Retinal pigment epithelial cell (primary cell): ENCODE data around the gene DLGAP1.
A peak's percentile ranks its signal among the peaks of the same experiment; 100 is the strongest.

Source experiments
- DNase-seq: peaks from one replicate; pipeline ENCODE4 v3.0.0-alpha.2; 2010; ENCODE audit warnings: low read depth
- H3K4me3 ChIP-seq: 2 replicates; pipeline ENCODE4 v1.5.1; 2011; ENCODE audit warnings: mild to moderate bottlenecking, low read length, control low read depth, moderate library complexity
- TF ChIP-seq, protein P1 (sequence below): conservative IDR thresholded peaks from 2 replicates; pipeline ENCODE4 v1.5.1; 2011; ENCODE audit warnings: low read depth, low read length, control low read depth, inconsistent platforms

The DLGAP1 gene

DNA sequence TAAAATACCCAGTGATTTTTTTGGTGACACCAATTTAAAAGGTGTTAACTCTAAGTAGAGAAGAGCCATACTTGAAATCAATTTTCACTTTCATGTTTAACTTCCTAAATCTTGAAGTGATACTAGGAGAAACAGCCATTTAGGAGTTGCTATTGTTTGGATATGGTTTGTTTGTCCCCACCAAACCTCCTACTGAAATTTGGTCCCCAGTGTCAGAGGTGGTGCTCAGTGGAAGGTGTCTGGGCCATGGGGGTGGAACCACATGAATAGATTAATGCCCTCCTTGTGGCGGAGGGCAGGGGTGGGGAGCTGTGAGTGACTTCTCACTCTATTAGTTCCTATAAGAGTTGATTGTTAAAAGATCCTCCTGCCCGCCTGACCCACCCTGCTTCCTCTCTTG lies 377.9 kb downstream of the DLGAP1 start:
- no peak for DNase-seq
- TF ChIP-seq, protein P1, sequence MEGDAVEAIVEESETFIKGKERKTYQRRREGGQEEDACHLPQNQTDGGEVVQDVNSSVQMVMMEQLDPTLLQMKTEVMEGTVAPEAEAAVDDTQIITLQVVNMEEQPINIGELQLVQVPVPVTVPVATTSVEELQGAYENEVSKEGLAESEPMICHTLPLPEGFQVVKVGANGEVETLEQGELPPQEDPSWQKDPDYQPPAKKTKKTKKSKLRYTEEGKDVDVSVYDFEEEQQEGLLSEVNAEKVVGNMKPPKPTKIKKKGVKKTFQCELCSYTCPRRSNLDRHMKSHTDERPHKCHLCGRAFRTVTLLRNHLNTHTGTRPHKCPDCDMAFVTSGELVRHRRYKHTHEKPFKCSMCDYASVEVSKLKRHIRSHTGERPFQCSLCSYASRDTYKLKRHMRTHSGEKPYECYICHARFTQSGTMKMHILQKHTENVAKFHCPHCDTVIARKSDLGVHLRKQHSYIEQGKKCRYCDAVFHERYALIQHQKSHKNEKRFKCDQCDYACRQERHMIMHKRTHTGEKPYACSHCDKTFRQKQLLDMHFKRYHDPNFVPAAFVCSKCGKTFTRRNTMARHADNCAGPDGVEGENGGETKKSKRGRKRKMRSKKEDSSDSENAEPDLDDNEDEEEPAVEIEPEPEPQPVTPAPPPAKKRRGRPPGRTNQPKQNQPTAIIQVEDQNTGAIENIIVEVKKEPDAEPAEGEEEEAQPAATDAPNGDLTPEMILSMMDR, result no peak
- no peak overlapping the region for H3K4me3 ChIP-seq

DNA sequence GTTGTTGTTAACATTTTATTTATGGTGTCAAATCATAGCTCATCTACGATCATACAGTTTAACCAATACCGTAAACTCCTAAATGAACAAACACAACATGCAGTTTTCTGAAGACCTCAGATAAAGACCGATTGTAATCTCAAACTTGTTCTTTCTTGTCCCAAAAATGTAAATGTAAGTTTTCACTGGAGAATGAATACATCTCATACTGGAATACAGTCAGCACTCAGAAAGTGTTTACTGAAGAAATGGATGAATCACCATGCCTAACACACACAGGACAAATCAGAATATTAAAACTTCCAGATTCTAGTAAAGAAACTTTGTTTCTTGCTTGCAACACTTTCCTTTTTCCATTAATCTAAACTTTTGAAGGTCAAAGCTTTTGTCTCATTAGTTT lies 380.5 kb downstream of the DLGAP1 start:
- no peak overlapping the region for H3K4me3 ChIP-seq
- DNase-seq, result no peak
- TF ChIP-seq, protein P1, result no peak

DNA sequence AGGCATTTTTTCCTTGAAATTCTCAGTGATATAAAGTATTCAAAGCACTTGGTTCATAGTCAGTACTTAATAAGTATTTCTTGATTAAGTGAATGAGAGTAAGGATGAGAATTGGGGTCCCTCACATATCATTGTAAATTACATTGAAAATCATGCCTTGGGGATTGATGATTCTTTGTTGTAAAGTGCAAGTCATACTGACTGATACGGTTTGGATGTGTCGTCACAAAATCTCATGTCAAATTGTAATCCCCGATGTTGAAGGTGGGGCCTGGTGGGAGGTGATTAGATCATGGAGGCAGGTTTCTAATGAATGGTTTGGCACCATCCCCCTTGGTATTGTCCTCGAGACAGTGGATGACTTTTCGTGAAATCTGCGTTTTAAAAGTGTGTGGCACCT lies 385.9 kb downstream of the DLGAP1 start:
- TF ChIP-seq, protein P1, result no peak
- no peak for DNase-seq

DNA sequence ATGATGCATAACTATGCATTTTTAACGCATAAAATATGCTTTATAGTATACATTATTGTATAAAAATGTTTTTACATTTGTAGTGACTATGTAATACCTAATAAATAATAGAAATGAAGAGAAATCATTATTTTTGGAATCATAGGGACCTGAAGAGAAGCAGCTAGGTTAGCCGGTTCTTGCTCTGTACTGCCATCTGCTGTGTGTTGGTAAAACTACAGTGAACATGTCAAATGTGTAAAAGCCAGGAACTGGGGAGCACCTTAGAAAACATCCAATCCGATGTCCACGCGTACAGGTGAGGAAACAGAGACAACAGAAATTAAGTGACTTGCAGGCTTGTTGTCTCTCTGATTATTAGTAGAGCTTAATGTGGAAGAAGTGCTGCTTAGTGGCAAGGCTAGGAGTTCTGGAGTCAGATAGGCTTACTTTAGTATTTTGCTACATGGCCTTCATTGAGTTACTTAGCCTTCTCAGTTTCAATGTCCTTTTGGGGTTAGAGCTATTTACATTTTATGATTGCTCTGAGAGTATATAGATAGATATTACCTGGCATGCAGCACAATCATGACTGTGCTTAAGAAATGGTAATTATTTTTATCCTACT lies 386.5 kb downstream of the DLGAP1 start:
- H3K4me3 ChIP-seq, result no peak overlapping the region
- DNase-seq, result peak; percentile 9
- TF ChIP-seq, protein P1, result peak; percentile 84

More for the DNA sequence above, 385.9 kb downstream of the DLGAP1 start:
- no peak overlapping the region for H3K4me3 ChIP-seq

DNA sequence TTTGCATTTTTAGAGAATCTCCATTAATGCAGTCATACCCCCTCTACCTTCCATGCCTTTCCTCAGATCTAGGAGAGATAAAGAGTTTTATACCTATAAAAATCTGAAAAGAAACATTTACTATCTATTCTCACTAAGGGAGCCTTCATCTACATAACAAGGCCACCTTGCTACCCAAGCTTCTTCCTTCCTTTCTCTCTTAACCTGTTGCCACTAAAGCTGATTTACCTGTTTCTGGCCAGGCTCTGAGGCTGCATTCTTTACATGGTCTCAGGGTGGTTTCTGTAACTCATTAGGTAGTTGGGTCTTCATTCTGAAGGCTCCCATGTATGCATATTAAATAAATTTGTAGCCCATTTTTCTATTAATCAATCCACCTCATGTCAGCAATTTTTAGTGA lies 391.6 kb downstream of the DLGAP1 start:
- TF ChIP-seq, protein P1, result no peak
- no peak overlapping the region for H3K4me3 ChIP-seq
- no peak for DNase-seq

DNA sequence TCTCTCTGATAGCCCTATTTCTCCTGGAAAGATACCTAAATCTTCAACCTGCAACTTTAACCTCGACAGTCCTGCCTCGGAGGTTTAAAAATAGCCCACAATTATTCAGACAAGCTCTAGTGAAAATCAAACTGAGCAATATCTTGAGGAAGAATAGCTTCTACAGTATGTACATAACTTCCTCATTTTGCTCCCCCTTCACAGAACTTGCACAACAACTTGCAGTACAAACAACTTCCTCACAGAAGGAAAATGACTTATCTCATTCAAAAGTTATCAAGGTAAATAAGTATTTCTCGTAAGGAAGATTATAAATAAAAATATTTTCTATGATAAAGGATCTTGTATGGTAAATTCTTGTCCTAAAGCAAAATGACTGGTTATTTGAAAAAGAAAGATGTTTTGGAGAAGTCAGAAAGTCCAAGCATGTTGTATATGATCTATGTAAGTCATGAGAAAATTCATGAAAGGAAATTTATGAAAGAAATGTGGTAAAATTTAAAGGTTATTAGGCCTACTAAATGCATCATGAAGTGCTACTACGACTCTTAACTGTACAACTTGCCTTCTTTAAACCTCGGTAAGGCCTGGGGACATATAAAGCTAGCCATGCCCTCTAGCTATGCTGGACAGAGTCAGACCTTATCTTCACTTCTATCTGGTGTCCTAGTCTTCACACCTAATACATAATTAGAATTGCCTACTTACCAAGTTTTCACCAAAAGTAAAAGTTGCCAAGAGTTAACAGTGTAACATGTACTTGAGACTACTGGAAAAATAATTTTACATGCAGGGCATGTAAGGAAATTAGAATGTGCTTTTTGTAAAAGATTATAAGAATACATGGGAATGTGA lies 394.5 kb downstream of the DLGAP1 start:
- H3K4me3 ChIP-seq, result no peak overlapping the region
- TF ChIP-seq, protein P1, result no peak
- DNase-seq, result no peak

DNA sequence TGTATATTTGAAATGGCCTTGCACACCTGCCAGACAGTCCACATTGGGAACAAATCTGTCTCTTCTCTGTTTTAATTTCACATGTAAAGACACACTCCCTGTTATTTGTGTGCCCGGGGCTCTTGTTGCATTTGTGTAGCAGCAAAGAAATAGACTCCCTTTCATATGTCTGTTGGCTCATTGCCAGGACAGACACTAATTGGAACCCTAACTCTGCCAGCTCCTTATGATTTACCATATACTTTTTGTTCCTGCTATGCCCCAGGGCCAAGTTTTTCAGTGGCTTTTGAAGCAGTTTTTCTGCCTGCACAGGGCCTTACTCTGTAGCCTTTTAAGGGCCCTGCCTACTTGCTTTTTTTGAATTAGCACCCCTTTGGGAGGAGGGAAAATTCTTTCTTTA lies 396.9 kb downstream of the DLGAP1 start:
- no peak for DNase-seq
- H3K4me3 ChIP-seq, result no peak overlapping the region
- TF ChIP-seq, protein P1, result no peak
